ENCODE measurements around the gene LPIN1. TPM values are rescaled to one million over a fixed set of nuclear protein-coding genes. Genes with fewer than 3 reads are reported as not detected.

The LPIN1 gene
- total RNA-seq, 1 experiment from 2014 or later, result 38.5 TPM

DNA sequence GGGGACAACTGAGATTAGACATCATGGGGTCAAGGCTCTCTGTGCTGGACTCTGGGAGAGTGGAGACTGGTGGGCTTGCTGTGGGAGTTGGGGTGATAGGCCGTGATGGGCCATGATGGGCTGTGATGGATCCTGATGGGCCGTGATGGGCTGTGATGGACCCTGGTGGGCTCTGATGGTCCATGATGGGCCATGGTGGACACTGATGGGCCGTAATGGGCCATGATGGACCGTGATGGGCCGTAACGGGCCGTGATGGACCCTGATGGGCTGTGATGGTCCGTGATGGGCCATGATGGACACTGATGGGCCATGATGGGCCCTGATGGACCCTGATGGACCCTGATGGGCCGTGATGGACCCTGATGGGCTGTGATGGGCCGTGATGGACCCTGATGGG lies 18.5 kb downstream of the LPIN1 start:
- DNase-seq (ENCODE audit: low spot score), result no peak
- BruUV-seq (replicated peaks), result no TSS peak
- peaks cover 30% of the 10 kb centered on the region for H3K36me3 ChIP-seq (ENCODE audit: insufficient read depth, low read length, poor library complexity, severe bottlenecking)
- no peaks in the 10 kb centered on the region for H3K4me1 ChIP-seq (ENCODE audit: insufficient read depth, low read length, poor library complexity, severe bottlenecking)
- H3K27ac ChIP-seq (ENCODE audit: low read depth, low read length, poor library complexity, severe bottlenecking), result no peak overlapping the region
- no peak for TF ChIP-seq EZH2 (IDR thresholded peaks at IDR 0.05; ENCODE audit: borderline replicate concordance, low read depth, low read length, poor library complexity, severe bottlenecking)
- TF ChIP-seq, protein P1, sequence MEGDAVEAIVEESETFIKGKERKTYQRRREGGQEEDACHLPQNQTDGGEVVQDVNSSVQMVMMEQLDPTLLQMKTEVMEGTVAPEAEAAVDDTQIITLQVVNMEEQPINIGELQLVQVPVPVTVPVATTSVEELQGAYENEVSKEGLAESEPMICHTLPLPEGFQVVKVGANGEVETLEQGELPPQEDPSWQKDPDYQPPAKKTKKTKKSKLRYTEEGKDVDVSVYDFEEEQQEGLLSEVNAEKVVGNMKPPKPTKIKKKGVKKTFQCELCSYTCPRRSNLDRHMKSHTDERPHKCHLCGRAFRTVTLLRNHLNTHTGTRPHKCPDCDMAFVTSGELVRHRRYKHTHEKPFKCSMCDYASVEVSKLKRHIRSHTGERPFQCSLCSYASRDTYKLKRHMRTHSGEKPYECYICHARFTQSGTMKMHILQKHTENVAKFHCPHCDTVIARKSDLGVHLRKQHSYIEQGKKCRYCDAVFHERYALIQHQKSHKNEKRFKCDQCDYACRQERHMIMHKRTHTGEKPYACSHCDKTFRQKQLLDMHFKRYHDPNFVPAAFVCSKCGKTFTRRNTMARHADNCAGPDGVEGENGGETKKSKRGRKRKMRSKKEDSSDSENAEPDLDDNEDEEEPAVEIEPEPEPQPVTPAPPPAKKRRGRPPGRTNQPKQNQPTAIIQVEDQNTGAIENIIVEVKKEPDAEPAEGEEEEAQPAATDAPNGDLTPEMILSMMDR (conservative IDR thresholded peaks at IDR 0.05; ENCODE audit: low read depth, low read length), result no peak
- ChIA-PET POLR2A (ENCODE audit: low non-redundant PET) (no interaction called here), CTCF (no interaction called here)
- no peak overlapping the region for H3K4me3 ChIP-seq (ENCODE audit: low read depth, low read length, poor library complexity, severe bottlenecking)
- no peaks in the 10 kb centered on the region for H3K27me3 ChIP-seq (replicated peaks; ENCODE audit: insufficient read depth, low read depth, low read length, poor library complexity)
- intact Hi-C loops (cut with micrococcal nuclease; ENCODE audit: unreplicated experiment), result no loop called here
- no peaks in the 10 kb centered on the region for H3K9me3 ChIP-seq (ENCODE audit: low read depth, low read length, poor library complexity, severe bottlenecking)

- Histone ChIP-seq H3K36me3 (ENCODE audit: insufficient read depth, low read length, poor library complexity, severe bottlenecking) (peaks cover 35% of the 10 kb centered on the region), H3K4me1 (ENCODE audit: insufficient read depth, low read length, poor library complexity, severe bottlenecking) (no peaks in the 10 kb centered on the region), H3K4me3 (ENCODE audit: low read depth, low read length, poor library complexity, severe bottlenecking) (no peak overlapping the region), H3K27ac (ENCODE audit: low read depth, low read length, poor library complexity, severe bottlenecking) (no peak overlapping the region), H3K9me3 (ENCODE audit: low read depth, low read length, poor library complexity, severe bottlenecking) (no peaks in the 10 kb centered on the region), H3K27me3 (replicated peaks; ENCODE audit: insufficient read depth, low read depth, low read length, poor library complexity) (no peaks in the 10 kb centered on the region)
- no TSS peak for BruUV-seq (replicated peaks)
- TF ChIP-seq EZH2 (IDR thresholded peaks at IDR 0.05; ENCODE audit: borderline replicate concordance, low read depth, low read length, poor library complexity, severe bottlenecking), result no peak
- TF ChIP-seq, protein P1 (conservative IDR thresholded peaks at IDR 0.05; ENCODE audit: low read depth, low read length), result no peak
- ChIA-PET POLR2A (ENCODE audit: low non-redundant PET) (no interaction called here), CTCF (no interaction called here)
- no peak for DNase-seq (ENCODE audit: low spot score)
- intact Hi-C loops (cut with micrococcal nuclease; ENCODE audit: unreplicated experiment), result no loop called here
Observed at GRCh38 chr2:11765501-11765900, 19.1 kb downstream of the LPIN1 start.

GRCh38 chr2:11766016-11766415 lies 19.6 kb downstream of the LPIN1 start:
- CTCF ChIA-PET, result no interaction called here
- POLR2A ChIA-PET (ENCODE audit: low non-redundant PET), result no interaction called here
- intact Hi-C loops (cut with micrococcal nuclease; ENCODE audit: unreplicated experiment), result no loop called here

More at GRCh38 chr2:11766016-11766415, 19.6 kb downstream of the LPIN1 start:
- no peak for DNase-seq (ENCODE audit: low spot score)
- H3K36me3 ChIP-seq (ENCODE audit: insufficient read depth, low read length, poor library complexity, severe bottlenecking), result peaks cover 40% of the 10 kb centered on the region
- no peak for TF ChIP-seq EZH2 (IDR thresholded peaks at IDR 0.05; ENCODE audit: borderline replicate concordance, low read depth, low read length, poor library complexity, severe bottlenecking)
- TF ChIP-seq, protein P1 (conservative IDR thresholded peaks at IDR 0.05; ENCODE audit: low read depth, low read length), result no peak
- BruUV-seq (replicated peaks), result no TSS peak
- no peaks in the 10 kb centered on the region for H3K27me3 ChIP-seq (replicated peaks; ENCODE audit: insufficient read depth, low read depth, low read length, poor library complexity)
- no peak overlapping the region for H3K4me3 ChIP-seq (ENCODE audit: low read depth, low read length, poor library complexity, severe bottlenecking)
- no peak overlapping the region for H3K27ac ChIP-seq (ENCODE audit: low read depth, low read length, poor library complexity, severe bottlenecking)
- H3K4me1 ChIP-seq (ENCODE audit: insufficient read depth, low read length, poor library complexity, severe bottlenecking), result no peaks in the 10 kb centered on the region
- no peaks in the 10 kb centered on the region for H3K9me3 ChIP-seq (ENCODE audit: low read depth, low read length, poor library complexity, severe bottlenecking)
